LNCaP clone FGC (cell line): ENCODE measurements around the gene SEMA3E.

Experiments
- DNase-seq: peaks from one replicate; pipeline ENCODE4 v3.0.0-alpha.2; 2011; ENCODE audit warnings: low read depth
- H3K4me3 ChIP-seq: 2 replicates; pipeline ENCODE4 v1.5.1; 2011; ENCODE audit warnings: mild to moderate bottlenecking, low read depth, low read length, control low read depth
- TF ChIP-seq, protein P1 (sequence below): IDR thresholded peaks from 2 replicates; pipeline ENCODE4 v1.5.1; 2012; ENCODE audit warnings: mild to moderate bottlenecking; ENCODE audit not compliant: control insufficient read depth, insufficient read depth; ENCODE audit errors: extremely low read depth

Gene SEMA3E

DNA sequence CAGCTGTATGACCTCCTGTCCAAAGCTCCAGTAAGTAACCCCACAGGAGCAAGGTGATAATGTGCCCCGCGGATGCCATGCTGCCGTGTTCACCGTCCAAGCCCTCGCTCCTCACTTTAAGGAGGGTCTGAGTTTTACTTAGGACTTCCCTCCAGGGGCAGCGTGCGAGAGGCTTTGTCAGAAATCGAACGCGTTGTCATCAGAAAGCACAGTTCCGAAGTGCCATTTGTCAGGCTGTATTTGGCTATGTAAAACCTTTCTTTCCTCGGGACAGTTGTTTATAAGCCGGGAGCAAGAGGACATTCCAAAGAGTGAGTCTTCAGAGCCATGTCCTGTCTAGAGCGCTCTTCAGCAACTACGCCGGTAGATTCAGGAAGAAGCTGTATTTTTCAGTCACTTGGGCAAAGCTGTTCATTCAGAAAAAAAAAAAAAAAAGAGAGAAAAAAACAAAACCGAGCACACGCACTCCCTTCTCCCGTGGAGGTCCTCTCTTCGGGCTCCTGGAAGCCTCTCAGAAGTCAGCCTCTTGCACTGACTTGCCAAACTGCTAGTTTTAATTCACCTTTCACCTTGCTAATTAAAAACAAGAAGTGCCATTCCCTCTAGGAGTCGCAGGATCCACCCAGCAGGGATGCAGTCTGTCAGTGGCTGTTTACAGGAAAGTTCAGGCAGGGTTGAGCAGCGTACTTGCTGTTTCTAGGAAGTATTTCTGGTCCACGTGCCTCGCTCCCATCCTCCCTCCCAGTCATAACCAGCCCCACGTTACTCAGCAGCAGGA is at the start of gene SEMA3E:
Gene SEMA3E (minus strand): TSS at position 676 of the 778 bp plus-strand sequence.
- DNase-seq: peak; percentile 15
- peak within 1 kb of the TSS; percentile 7 for H3K4me3 ChIP-seq

DNA sequence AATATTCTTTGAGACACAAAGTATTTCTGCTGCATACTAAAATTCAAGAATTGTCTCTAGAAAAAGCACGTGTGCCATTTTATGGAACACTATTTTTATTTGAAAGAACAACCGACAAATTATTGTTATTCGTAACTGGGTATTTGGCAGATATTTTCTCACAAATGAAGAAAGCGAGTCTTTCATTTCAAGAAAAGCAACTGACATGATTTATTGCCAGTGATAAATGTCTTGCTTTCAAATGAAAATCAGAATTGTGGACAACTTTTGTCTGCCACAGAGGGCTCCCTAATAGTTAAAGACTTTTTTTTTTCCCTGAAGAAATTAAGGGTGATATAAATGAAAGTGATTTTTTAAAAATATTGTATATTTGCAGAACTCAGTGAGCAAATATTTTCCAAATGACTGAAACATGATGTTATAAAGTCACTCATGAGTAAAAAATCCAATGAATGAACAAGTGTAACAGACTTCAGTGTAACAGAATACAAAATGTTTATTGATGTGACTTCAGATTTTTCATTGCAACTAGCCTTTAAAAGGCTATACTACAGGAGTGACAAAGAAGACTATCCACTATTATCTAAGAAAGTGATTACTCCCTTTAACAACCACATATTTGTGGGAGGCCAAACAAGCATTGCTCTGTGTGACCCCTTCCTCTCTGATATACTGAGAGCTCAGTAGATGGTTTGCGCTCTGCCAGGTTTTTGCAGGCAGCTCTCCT is 49.0 kb upstream of the SEMA3E start:
- no peak for DNase-seq
- TF ChIP-seq, protein P1, sequence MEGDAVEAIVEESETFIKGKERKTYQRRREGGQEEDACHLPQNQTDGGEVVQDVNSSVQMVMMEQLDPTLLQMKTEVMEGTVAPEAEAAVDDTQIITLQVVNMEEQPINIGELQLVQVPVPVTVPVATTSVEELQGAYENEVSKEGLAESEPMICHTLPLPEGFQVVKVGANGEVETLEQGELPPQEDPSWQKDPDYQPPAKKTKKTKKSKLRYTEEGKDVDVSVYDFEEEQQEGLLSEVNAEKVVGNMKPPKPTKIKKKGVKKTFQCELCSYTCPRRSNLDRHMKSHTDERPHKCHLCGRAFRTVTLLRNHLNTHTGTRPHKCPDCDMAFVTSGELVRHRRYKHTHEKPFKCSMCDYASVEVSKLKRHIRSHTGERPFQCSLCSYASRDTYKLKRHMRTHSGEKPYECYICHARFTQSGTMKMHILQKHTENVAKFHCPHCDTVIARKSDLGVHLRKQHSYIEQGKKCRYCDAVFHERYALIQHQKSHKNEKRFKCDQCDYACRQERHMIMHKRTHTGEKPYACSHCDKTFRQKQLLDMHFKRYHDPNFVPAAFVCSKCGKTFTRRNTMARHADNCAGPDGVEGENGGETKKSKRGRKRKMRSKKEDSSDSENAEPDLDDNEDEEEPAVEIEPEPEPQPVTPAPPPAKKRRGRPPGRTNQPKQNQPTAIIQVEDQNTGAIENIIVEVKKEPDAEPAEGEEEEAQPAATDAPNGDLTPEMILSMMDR: no peak

More for the DNA sequence above, at the start of gene SEMA3E:
- TF ChIP-seq, protein P1: no peak

GRCh38 chr7:83696101-83696500 is 47.2 kb upstream of the SEMA3E start:
- TF ChIP-seq, protein P1: no peak
- DNase-seq: no peak
- H3K4me3 ChIP-seq: no peak overlapping the region

More for the DNA sequence above, 49.0 kb upstream of the SEMA3E start:
- no peak overlapping the region for H3K4me3 ChIP-seq

DNA sequence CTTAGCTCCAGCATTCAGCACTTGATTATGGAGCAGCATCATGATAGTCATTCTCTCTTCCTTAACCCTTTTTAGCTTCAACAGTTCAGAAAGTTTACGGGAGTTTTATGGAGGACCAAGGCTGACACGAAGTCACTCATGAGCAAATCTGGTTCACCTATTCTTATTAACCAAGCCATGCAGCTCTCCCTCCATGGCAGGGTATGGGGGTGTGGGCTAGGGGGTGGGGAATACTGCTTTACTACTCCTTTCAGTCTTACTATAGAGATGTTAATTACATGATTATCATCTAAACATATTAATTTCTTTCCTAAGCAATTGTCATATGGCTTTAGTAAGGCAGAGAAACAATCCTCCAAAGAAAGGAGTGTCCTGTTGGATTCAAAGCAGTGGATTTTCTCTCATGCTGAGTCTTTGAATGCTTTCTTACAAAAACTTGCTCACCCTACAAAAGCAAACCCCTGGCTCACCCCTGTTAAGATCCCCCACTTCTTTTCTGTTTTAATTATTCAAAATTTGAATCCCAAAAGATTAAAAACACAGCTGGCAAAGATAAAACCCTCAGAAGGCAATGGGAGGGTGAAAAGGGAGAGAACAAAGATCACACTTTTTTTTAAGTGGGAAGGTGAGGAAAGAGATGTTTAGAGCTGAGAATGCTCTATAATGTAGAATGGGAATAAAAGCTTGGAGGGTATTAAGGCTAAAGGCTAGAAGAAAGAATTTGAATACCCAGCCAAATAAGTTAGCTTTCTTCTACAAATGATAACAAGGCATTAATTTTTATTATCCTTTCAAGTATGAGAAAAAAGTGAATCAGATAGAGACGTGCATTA is 46.4 kb upstream of the SEMA3E start:
- H3K4me3 ChIP-seq: no peak overlapping the region
- no peak for DNase-seq

DNA sequence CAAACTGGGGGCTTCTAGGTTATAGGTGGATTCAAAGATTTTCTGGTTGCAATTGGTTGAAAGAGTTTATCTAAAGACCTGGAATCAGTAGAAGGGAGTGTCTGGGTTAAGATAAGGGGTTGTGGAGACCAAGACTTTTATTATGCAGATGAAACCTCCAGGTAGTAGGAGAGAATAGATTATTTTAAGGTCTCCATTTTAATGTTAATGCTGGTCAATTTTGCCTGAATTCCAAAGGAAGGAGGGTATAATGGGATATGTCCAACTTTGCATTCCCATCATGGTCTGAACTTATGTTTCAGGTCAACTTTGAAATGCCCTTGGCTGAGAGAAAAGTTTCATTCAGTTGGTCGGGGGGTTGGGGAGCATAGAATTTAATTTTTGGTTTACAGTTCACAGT is 44.3 kb upstream of the SEMA3E start:
- no peak for DNase-seq
- TF ChIP-seq, protein P1: no peak
- H3K4me3 ChIP-seq: no peak overlapping the region

More for the DNA sequence above, 46.4 kb upstream of the SEMA3E start:
- TF ChIP-seq, protein P1: no peak

DNA sequence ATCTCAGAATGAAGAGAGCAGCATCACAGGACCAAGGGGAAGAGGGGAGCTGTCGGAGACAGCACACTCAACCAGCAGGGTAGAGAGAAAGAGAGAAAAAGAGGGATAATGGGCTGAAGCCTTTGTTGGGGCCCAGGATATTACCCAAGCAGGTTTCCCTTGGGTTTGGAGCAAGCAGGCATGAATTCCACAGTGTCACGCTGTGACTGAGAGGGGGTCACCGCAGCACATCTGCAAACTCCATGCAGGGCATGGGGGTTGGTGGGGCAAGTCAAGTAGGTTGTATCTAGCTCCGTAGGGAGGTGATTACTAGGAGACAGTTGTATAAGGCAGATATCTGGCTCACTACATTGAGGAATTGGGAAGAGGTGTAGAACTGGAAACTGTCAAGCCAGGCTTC is 42.2 kb upstream of the SEMA3E start:
- no peak for DNase-seq
- TF ChIP-seq, protein P1: no peak
- H3K4me3 ChIP-seq: no peak overlapping the region
